Breast epithelium (tissue), 3 donors: ENCODE results near the gene WDR72.

Experiments used
- POLR2A ChIP-seq: fragments of 450-650 bp; IDR thresholded peaks from one replicate; pipeline ENCODE4 v1.6.1; 2016; ENCODE audit warnings: antibody characterized with exemption, mild to moderate bottlenecking, moderate library complexity
- TF ChIP-seq, protein P1 (sequence below), 3 donors: fragments of 450-650 bp; IDR thresholded peaks; one replicate each; pipeline ENCODE4 v1.5.1; 2016 to 2017; ENCODE audit warnings: antibody characterized with exemption in 3 of 3, mild to moderate bottlenecking in 3 of 3, moderate library complexity in 3 of 3

DNA sequence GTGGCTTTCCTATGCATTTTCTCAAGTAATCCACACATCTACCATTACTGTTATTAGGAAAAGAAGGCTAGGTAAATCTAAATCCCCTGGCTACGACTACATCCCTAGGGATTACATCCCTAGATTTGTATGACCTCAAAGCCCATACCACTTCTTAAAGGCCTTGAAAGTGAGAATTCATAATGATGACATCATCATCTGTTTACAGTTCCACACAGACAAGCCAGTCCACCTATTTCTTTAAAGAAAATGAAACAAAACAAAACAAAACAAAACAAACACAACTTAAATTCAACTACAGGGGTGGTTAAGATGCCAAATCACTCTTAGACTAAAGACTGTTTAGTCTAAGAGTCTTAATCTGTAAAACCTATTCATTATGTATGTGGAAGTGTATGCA lies 5.7 kb downstream of the WDR72 start:
- TF ChIP-seq, protein P1, sequence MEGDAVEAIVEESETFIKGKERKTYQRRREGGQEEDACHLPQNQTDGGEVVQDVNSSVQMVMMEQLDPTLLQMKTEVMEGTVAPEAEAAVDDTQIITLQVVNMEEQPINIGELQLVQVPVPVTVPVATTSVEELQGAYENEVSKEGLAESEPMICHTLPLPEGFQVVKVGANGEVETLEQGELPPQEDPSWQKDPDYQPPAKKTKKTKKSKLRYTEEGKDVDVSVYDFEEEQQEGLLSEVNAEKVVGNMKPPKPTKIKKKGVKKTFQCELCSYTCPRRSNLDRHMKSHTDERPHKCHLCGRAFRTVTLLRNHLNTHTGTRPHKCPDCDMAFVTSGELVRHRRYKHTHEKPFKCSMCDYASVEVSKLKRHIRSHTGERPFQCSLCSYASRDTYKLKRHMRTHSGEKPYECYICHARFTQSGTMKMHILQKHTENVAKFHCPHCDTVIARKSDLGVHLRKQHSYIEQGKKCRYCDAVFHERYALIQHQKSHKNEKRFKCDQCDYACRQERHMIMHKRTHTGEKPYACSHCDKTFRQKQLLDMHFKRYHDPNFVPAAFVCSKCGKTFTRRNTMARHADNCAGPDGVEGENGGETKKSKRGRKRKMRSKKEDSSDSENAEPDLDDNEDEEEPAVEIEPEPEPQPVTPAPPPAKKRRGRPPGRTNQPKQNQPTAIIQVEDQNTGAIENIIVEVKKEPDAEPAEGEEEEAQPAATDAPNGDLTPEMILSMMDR (IDR thresholded peaks at IDR 0.05) = no peak
- TF ChIP-seq POLR2A = no peak
